NCI-H187 (cell line): ENCODE results near the gene C21orf58.
A peak's percentile ranks its signal among the peaks of the same experiment; 100 is the strongest.

Experiments
- DNase-seq, 2 experiments: peaks; one replicate each; lab custom pipeline; 2025; lab: John Stamatoyannopoulos, UW

C21orf58 gene

GRCh38 chr21:46354046-46354445 lies 30.4 kb upstream of the C21orf58 start:
- no peak for DNase-seq

- DNase-seq, result no peak
These were observed 29.2 kb upstream of the C21orf58 start for GRCh38 chr21:46352913-46353312.

- DNase-seq, result no peak
These were observed 28.5 kb upstream of the C21orf58 start for GRCh38 chr21:46352164-46352515.

GRCh38 chr21:46351476-46352163 lies 27.9 kb upstream of the C21orf58 start:
- no peak for DNase-seq

GRCh38 chr21:46350981-46351380 lies 27.3 kb upstream of the C21orf58 start:
- no peak for DNase-seq

GRCh38 chr21:46350571-46350970 lies 26.9 kb upstream of the C21orf58 start:
- no peak for DNase-seq

GRCh38 chr21:46349134-46349760 lies 25.6 kb upstream of the C21orf58 start:
- DNase-seq, result no peak

GRCh38 chr21:46347791-46348381 lies 24.2 kb upstream of the C21orf58 start:
- DNase-seq, result no peak

- DNase-seq, result no peak
These were observed 23.5 kb upstream of the C21orf58 start for GRCh38 chr21:46347203-46347550.

- DNase-seq, result no peak
These were observed 22.9 kb upstream of the C21orf58 start for GRCh38 chr21:46346296-46347202.

GRCh38 chr21:46345861-46346260 lies 22.2 kb upstream of the C21orf58 start:
- DNase-seq, result no peak

- no peak for DNase-seq
These were observed 20.7 kb upstream of the C21orf58 start for GRCh38 chr21:46344219-46344915.

- DNase-seq, result no peak
These were observed 17.3 kb upstream of the C21orf58 start for GRCh38 chr21:46340998-46341397.

- no peak for DNase-seq
These were observed 12.9 kb upstream of the C21orf58 start for GRCh38 chr21:46336603-46337002.

GRCh38 chr21:46334351-46335140 lies 10.9 kb upstream of the C21orf58 start:
- DNase-seq, result no peak

- DNase-seq, result no peak
These were observed 6.1 kb upstream of the C21orf58 start for GRCh38 chr21:46329796-46330195.

GRCh38 chr21:46328151-46328550 lies 4.5 kb upstream of the C21orf58 start:
- DNase-seq, result no peak

- no peak for DNase-seq
These were observed 4.0 kb upstream of the C21orf58 start for GRCh38 chr21:46327711-46328110.

GRCh38 chr21:46326110-46326703 lies 2.5 kb upstream of the C21orf58 start:
- no peak for DNase-seq

GRCh38 chr21:46325073-46325912 lies 1.6 kb upstream of the C21orf58 start:
- DNase-seq, result peak; percentile 10 to 20
